Suprapubic skin (tissue), 3 donors: ENCODE results near the gene NMT2.

Experiments
- CTCF ChIP-seq, 2 donors: fragments of 200-600 bp in 1 of 2; fragments of 450-650 bp in 1 of 2; sonication (generic) in 1 of 2; IDR thresholded peaks; one replicate each; pipeline ENCODE4 v1.5.1; 2016 to 2019; ENCODE audit warnings: antibody characterized with exemption in 2 of 2, mild to moderate bottlenecking in 1 of 2, moderate library complexity in 1 of 2
- POLR2A ChIP-seq, 2 donors: fragments of 450-650 bp; IDR thresholded peaks; one replicate each; pipeline ENCODE4 v1.6.1; 2017; ENCODE audit warnings: antibody characterized with exemption in 2 of 2, mild to moderate bottlenecking in 2 of 2, moderate library complexity in 2 of 2

GRCh38 chr10:15155978-15156656, 12.4 kb downstream of the NMT2 start:
- no peak for TF ChIP-seq CTCF (IDR thresholded peaks at IDR 0.05)
- no peak for TF ChIP-seq POLR2A (IDR thresholded peaks at IDR 0.05)
